H9 (cell line): ENCODE results near the gene C1orf198. TPM values are rescaled to one million over a fixed set of nuclear protein-coding genes. Genes with fewer than 3 reads are reported as not detected.

Experiments used
- DNase-seq: peaks from one replicate; pipeline ENCODE4 v3.0.0-alpha.2; 2017
- H2AFZ ChIP-seq: one replicate; pipeline ENCODE4 v1.6.1; 2013; ENCODE audit warnings: mild to moderate bottlenecking, low read length, control low read depth, moderate library complexity
- H2AK5ac ChIP-seq: 2 replicates; pipeline ENCODE4 v1.6.1; 2013; ENCODE audit warnings: low read length, control low read depth, mixed read lengths; ENCODE audit not compliant: insufficient read length
- H2BK120ac ChIP-seq: one replicate; pipeline ENCODE4 v1.6.1; 2013; ENCODE audit warnings: low read depth, mild to moderate bottlenecking, low read length, control low read depth, inconsistent platforms; ENCODE audit not compliant: poor library complexity, severe bottlenecking
- H2BK12ac ChIP-seq: 2 replicates; pipeline ENCODE4 v1.6.1; 2013; ENCODE audit warnings: low read length, control low read depth, mixed read lengths, low read depth; ENCODE audit not compliant: insufficient read length
- H2BK15ac ChIP-seq: 2 replicates; pipeline ENCODE4 v1.6.1; 2013; ENCODE audit warnings: low read depth, low read length, control low read depth
- H2BK20ac ChIP-seq: one replicate; pipeline ENCODE4 v1.6.1; 2013; ENCODE audit warnings: low read depth, mild to moderate bottlenecking, low read length, control low read depth, inconsistent platforms; ENCODE audit not compliant: poor library complexity, severe bottlenecking
- H2BK5ac ChIP-seq: 2 replicates; pipeline ENCODE4 v1.6.1; 2013; ENCODE audit warnings: low read length, control low read depth, mixed read lengths; ENCODE audit not compliant: insufficient read length
- H3K14ac ChIP-seq: 2 replicates; pipeline ENCODE4 v1.6.1; 2013; ENCODE audit warnings: low read length, control low read depth; ENCODE audit not compliant: insufficient read depth
- H3K18ac ChIP-seq: 2 replicates; pipeline ENCODE4 v1.6.1; 2013; ENCODE audit warnings: low read depth, mild to moderate bottlenecking, mixed read lengths, low read length, control low read depth; ENCODE audit not compliant: insufficient read length
- H3K23ac ChIP-seq: 2 replicates; pipeline ENCODE4 v1.6.1; 2013; ENCODE audit warnings: low read length, control low read depth, mixed read lengths, low read depth; ENCODE audit not compliant: insufficient read length
- H3K23me2 ChIP-seq: 2 replicates; pipeline ENCODE4 v1.6.1; 2013; ENCODE audit warnings: low read depth, mild to moderate bottlenecking, mixed read lengths, low read length, control low read depth; ENCODE audit not compliant: insufficient read length, poor library complexity, severe bottlenecking
- H3K27ac ChIP-seq: 2 replicates; pipeline ENCODE4 v1.5.1; 2013; ENCODE audit warnings: low read length, control low read depth, mixed read lengths, low read depth; ENCODE audit not compliant: insufficient read length
- H3K27me3 ChIP-seq: 2 replicates; pipeline ENCODE4 v1.6.1; 2013; ENCODE audit warnings: low read length, control low read depth, inconsistent platforms; ENCODE audit not compliant: insufficient read depth
- H3K4ac ChIP-seq: 2 replicates; pipeline ENCODE4 v1.6.1; 2013; ENCODE audit warnings: low read depth, mild to moderate bottlenecking, control low read depth, inconsistent platforms, low read length, moderate library complexity
- H3K4me1 ChIP-seq: 2 replicates; pipeline ENCODE4 v1.6.1; 2013; ENCODE audit warnings: low read length, control low read depth, inconsistent platforms; ENCODE audit not compliant: insufficient read depth
- H3K4me2 ChIP-seq: 2 replicates; pipeline ENCODE4 v1.6.1; 2013; ENCODE audit warnings: low read length, control low read depth, mixed read lengths; ENCODE audit not compliant: insufficient read length, insufficient read depth
- H3K56ac ChIP-seq: 2 replicates; pipeline ENCODE4 v1.6.1; 2013; ENCODE audit warnings: low read depth, mild to moderate bottlenecking, mixed read lengths, low read length, control low read depth; ENCODE audit not compliant: insufficient read length
- H3K79me1 ChIP-seq: 2 replicates; pipeline ENCODE4 v1.6.1; 2013; ENCODE audit warnings: low read depth, mild to moderate bottlenecking, moderate library complexity, low read length, control low read depth, inconsistent platforms; ENCODE audit not compliant: insufficient read depth, poor library complexity, severe bottlenecking
- H3K79me2 ChIP-seq: 2 replicates; pipeline ENCODE4 v1.6.1; 2013; ENCODE audit warnings: low read length, control low read depth, inconsistent platforms; ENCODE audit not compliant: insufficient read depth
- H3K9ac ChIP-seq: 2 replicates; pipeline ENCODE4 v1.6.1; 2013; ENCODE audit warnings: low read length, control low read depth, mixed read lengths; ENCODE audit not compliant: insufficient read length; ENCODE audit errors: extremely low read depth
- H3K9me3 ChIP-seq: one replicate; pipeline ENCODE4 v1.6.1; 2013; ENCODE audit warnings: low read depth, low read length, inconsistent platforms; ENCODE audit not compliant: control insufficient read depth
- H3T11ph ChIP-seq: one replicate; pipeline ENCODE4 v1.6.1; 2013; ENCODE audit warnings: mild to moderate bottlenecking, low read length, control low read depth, inconsistent platforms
- H4K20me1 ChIP-seq: one replicate; pipeline ENCODE4 v1.6.1; 2013; ENCODE audit not compliant: control insufficient read depth, insufficient read length, insufficient read depth
- H4K5ac ChIP-seq: 2 replicates; pipeline ENCODE4 v1.6.1; 2013; ENCODE audit warnings: low read depth, mild to moderate bottlenecking, mixed read lengths, low read length, control low read depth; ENCODE audit not compliant: insufficient read length
- H4K8ac ChIP-seq: replicated peaks from 2 replicates; pipeline ENCODE4 v1.6.1; 2013; ENCODE audit warnings: low read length, control low read depth, mixed read lengths, low read depth; ENCODE audit not compliant: insufficient read length
- H4K91ac ChIP-seq: 2 replicates; pipeline ENCODE4 v1.6.1; 2013; ENCODE audit warnings: low read depth, mild to moderate bottlenecking, moderate library complexity, mixed read lengths, low read length, control low read depth; ENCODE audit not compliant: insufficient read length
- H3K27ac Mint-ChIP-seq, 3 experiments: 2 replicates in 2 of 3; 3 replicates in 1 of 3; pipeline ENCODE4 v1.8.0; 2020 to 2021; ENCODE audit warnings: mixed read lengths in 3 of 3, mild to moderate bottlenecking in 1 of 3, moderate library complexity in 1 of 3
- H3K27me3 Mint-ChIP-seq: 2 replicates; pipeline ENCODE4 v1.8.0; 2021; ENCODE audit warnings: low read depth, mild to moderate bottlenecking, moderate library complexity, mixed read lengths
- H3K36me3 Mint-ChIP-seq, 3 experiments: 2 replicates in 2 of 3; 3 replicates in 1 of 3; pipeline ENCODE4 v1.8.0; 2020 to 2021; ENCODE audit warnings: low read depth in 3 of 3, mixed read lengths in 3 of 3; ENCODE audit not compliant: insufficient read depth in 1 of 3
- H3K4me1 Mint-ChIP-seq, 2 experiments: 2 replicates each; pipeline ENCODE4 v1.8.0; 2020; ENCODE audit warnings: mixed read lengths in 2 of 2
- H3K4me3 Mint-ChIP-seq, 2 experiments: 2 replicates in 1 of 2; 3 replicates in 1 of 2; pipeline ENCODE4 v1.8.0; 2020 to 2021; ENCODE audit warnings: mild to moderate bottlenecking in 2 of 2, mixed read lengths in 2 of 2, moderate library complexity in 1 of 2
- H3K9me3 Mint-ChIP-seq, 2 experiments: 2 replicates in 1 of 2; 3 replicates in 1 of 2; pipeline ENCODE4 v1.8.0; 2020; ENCODE audit warnings: mild to moderate bottlenecking in 2 of 2, mixed read lengths in 2 of 2, moderate library complexity in 1 of 2
- WGBS: extraction: QIAGEN DNeasy Blood & Tissue Kit; methylation state at CpG from one replicate; pipeline ENCODE4 v1.1.7; 2013; ENCODE audit warnings: missing lambda C conversion rate, low lambda C conversion rate, mixed read lengths; ENCODE audit not compliant: insufficient read length; ENCODE audit errors: extremely low coverage; 5-methylcytosine and 5-hydroxymethylcytosine counted together
- total RNA-seq: library from RNA; stranded (reverse); gene quantifications from 2 replicates; pipeline ENCODE4 v1.2.1, GENCODE V29; 2021
- TF ChIP-seq, protein P1 (sequence below): fragments of 200-600 bp; sonication (generic); conservative IDR thresholded peaks from 3 replicates; pipeline ENCODE4 v1.8.0; 2021; ENCODE audit warnings: antibody characterized with exemption, mild to moderate bottlenecking

Gene C1orf198
- total RNA-seq, 1 experiment from 2014 or later = 28.9 TPM

DNA sequence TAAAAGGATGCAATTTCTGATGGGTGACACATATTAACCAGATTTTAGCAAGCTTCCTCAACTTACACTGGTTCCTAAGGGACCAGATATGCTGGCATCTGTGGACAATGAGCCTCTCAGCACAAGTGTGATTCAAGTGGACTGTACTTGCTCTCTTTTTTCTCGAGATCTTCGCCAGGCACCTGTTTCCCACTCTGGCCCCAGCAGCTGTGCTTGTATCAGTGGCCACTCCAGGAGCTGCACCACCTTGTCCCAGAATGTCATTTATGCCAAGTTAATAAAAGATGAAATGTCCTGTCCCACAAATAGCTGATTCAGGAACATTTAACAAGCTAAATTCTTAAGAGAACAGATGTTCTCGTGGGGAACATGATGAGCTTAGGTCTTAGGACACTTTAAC, 14.6 kb downstream of the C1orf198 start:
- H2BK120ac ChIP-seq = no peak overlapping the region
- H3K36me3 Mint-ChIP-seq = peaks cover 35 to 41% (median 39%) of the 10 kb centered on the region in 3 experiments
- H3K14ac ChIP-seq = no peak overlapping the region
- no peak overlapping the region for H2BK5ac ChIP-seq
- no peak overlapping the region for H2BK12ac ChIP-seq
- H3T11ph ChIP-seq = no peak overlapping the region
- H3K4me3 Mint-ChIP-seq = no peak overlapping the region
- H3K27ac ChIP-seq = no peak overlapping the region
- DNase-seq = no peak
- H3K4ac ChIP-seq = no peak overlapping the region
- peaks cover 40 to 44% of the 10 kb centered on the region in 2 experiments for H3K4me1 Mint-ChIP-seq
- no peaks in the 10 kb centered on the region for H3K27me3 ChIP-seq
- H3K4me1 ChIP-seq = peaks cover 3% of the 10 kb centered on the region; the same call in 1 of the 2 replicates
- TF ChIP-seq, protein P1, sequence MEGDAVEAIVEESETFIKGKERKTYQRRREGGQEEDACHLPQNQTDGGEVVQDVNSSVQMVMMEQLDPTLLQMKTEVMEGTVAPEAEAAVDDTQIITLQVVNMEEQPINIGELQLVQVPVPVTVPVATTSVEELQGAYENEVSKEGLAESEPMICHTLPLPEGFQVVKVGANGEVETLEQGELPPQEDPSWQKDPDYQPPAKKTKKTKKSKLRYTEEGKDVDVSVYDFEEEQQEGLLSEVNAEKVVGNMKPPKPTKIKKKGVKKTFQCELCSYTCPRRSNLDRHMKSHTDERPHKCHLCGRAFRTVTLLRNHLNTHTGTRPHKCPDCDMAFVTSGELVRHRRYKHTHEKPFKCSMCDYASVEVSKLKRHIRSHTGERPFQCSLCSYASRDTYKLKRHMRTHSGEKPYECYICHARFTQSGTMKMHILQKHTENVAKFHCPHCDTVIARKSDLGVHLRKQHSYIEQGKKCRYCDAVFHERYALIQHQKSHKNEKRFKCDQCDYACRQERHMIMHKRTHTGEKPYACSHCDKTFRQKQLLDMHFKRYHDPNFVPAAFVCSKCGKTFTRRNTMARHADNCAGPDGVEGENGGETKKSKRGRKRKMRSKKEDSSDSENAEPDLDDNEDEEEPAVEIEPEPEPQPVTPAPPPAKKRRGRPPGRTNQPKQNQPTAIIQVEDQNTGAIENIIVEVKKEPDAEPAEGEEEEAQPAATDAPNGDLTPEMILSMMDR = no peak
- H2AK5ac ChIP-seq = no peak overlapping the region
- no peak overlapping the region for H3K56ac ChIP-seq
- no peak overlapping the region for H3K9ac ChIP-seq
- no peak overlapping the region for H4K5ac ChIP-seq
- no peak overlapping the region for H3K23ac ChIP-seq
- H2BK15ac ChIP-seq = no peak overlapping the region
- no peaks in the 10 kb centered on the region for H4K20me1 ChIP-seq
- no peaks in the 10 kb centered on the region for H3K23me2 ChIP-seq
- no peaks in the 10 kb centered on the region for H3K79me2 ChIP-seq
- no peaks in the 10 kb centered on the region for H3K27me3 Mint-ChIP-seq
- H4K8ac ChIP-seq = no peak overlapping the region
- no peak overlapping the region for H2BK20ac ChIP-seq
- H3K9me3 Mint-ChIP-seq = peaks cover 0 to 3% of the 10 kb centered on the region in 2 experiments; a peak in 1 of 5 replicates
- H4K91ac ChIP-seq = no peak overlapping the region
- no peaks in the 10 kb centered on the region for H3K9me3 ChIP-seq
- no peak overlapping the region for H2AFZ ChIP-seq
- H3K4me2 ChIP-seq = no peak overlapping the region
- no CpG with 5 or more reads among the region's 3 CpGs for WGBS
- no peaks in the 10 kb centered on the region for H3K79me1 ChIP-seq
- H3K27ac Mint-ChIP-seq = no peak overlapping the region
- no peak overlapping the region for H3K18ac ChIP-seq
